ENCODE data around the gene TMEM109.

The TMEM109 gene

DNA sequence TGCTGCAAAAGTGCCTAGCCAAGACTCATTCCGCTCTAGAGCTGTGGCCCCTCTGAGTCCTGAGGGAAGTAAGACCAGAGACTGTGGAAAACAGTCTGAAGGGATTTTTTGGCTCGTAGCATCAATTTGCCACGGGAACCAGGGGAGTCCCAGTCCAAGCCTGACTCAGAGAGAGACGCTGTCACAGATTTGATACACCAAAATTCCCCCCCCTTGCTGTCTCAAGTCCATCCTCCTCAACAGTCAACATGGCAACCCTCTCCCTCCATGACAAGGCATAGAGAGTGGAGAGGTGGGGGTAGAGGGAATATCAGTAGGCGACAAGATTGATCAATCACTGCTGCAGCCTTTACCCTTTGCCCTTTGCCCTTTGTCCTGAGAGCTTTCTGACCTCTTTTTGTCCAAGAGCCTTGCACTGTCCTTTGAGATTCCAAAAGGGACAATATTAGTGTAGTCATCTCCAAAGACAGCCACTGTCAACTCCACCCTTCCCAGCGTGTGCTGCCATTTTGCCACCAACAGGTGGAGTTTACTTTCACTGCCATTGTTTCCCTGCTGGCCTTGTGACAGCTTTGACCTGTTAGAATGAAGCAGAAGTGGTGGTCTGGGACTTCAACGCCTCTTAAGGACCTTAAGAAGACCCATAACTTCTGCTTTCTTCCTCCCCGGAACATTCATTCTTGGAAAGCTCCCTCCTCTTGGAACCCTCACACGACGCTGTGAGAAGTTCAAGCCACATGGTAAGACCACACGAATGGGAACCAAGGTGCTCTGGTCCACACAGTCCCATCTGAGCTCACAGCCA, 30.7 kb downstream of the TMEM109 start:
- no peak for DNase-seq

DNA sequence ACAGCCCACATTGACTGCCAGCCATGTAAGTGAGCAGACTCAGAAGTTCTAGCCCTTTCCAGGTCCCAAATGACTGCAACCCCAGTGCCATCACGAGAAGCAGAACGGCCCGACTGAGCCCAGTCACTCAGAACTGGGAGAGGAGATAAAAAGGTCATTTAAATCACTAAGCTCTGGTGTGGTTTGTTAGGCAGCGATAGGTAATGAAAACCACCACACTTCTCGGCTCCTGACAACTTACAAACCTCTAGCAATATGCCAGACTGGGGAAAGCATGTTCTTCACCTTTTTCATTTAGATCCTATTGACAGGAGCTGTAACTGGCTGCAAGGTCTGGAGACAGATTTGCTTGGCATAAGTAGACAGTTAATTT, 31.3 kb downstream of the TMEM109 start:
- no peak for DNase-seq

DNA sequence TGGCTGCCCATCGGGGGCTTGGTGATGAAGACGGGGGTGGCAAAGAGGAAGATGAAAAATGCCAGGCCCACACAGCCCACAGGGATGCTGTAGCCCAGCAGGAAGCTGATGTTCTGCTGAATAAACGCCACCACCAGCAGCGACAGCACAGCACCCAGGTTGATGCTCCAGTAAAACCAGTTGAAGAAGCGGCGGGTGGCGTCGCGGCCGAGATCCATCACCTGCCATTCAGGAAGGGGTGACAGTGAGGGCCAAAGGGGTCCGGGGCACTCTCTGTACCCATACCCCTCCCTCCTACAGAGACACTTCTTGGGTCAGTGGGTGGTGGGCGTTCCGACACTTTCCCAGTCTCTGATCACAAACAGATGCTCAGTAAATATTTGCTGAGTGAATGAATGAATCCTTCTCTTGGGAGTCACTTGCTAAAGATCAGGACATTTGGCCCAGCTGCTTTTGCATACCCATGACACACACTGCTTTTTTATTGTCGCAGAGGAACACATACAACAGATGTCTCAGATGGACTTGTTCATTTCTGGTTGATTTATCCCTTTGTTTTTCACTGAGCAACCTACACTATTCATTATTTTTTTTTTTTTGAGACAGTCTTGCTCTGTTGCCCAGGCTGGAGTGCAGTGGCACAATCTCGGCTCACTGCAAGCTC, 32.8 kb downstream of the TMEM109 start:
- no peak for DNase-seq

DNA sequence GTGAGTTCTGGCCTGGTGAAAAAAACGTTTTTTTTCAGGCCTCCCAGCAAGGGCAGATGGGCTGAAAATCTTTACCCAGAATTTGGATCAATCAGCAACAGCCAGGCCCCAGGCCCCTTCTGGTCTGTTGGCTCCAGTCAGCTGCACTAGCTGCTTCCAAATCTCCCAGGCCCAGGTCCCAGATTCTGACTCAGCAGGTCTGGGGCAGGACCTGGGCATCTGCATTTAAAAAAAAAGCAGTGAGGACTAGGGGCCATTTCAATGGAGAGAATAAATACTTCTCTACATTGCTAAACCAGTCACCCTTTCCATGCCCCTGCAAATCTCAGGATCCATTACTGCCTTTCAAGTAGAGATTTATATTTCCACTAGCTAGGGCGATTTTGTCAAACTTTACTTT, 33.7 kb downstream of the TMEM109 start:
- no peak for DNase-seq

- DNase-seq = no peak
Measured at GRCh38 chr11:60948250-60948649, 34.3 kb downstream of the TMEM109 start.

DNA sequence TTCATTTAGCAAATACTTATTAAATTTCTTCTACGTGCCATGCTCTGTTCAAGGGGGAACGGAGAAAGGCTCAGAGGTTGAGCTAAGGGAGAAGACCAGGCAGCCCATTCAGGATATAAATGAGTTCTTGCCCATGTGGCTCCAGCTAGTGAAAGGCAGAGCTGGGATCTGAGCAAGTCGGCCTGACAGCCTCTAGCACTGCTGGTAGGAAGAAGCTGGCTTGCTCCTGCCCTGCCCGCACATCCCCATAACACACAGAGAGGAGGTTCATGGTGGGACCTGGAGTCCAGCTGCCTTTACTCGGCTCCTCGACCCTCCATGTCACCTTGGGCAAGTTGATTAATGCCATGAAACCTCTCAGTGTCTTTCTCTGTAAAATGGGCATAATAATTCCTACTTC, 36.1 kb downstream of the TMEM109 start:
- no peak for DNase-seq

DNA sequence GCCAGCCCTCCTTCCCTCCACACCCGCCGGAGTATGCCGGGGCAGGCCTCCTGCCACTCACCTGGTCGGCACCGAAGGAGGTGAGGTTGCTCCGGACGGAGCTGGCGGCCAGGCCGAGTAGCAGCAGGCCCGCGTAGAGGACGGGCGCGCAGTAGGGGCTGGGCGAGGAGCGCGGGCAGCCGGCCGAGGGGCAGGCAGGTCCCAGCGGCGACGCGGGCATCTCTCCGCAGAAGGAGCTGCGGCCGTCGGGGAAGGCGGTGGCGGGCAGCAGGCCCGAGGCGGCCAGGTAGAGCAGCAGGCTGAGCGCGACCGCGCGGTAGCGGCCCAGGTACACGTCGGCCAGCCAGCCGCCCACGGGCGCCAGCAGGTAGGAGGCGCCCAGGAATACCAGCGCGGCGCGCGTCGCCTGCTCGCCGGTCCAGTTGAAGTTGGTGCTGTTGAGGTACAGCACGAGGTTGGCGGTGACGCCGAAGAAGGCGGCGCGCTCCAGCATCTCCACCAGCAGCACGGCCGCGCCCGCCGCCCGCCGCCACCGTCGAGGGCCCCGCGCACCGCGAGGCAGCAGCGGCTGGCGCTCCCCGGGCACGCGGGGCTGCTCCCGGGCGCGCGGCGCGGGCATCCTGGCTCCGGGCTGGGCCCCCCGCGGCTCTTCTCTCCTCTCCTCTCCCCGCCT, 37.1 kb downstream of the TMEM109 start:
- peak; percentile 20 to 44 for DNase-seq

DNA sequence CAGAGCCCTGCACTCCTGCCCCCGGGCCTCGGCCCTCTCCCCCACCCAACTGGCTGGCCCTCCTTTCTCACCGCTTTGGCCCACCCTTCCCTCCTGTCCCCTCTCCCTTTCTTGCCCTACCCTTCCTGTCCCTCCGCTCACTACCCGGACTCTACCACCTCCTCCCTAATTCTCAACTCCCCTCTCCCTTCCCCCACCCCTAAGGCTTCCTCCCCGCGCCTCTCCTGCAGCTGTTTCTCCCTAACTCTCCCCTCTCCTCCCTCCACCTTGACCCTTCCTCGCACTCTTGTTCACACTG, 37.6 kb downstream of the TMEM109 start:
- no peak for DNase-seq

DNA sequence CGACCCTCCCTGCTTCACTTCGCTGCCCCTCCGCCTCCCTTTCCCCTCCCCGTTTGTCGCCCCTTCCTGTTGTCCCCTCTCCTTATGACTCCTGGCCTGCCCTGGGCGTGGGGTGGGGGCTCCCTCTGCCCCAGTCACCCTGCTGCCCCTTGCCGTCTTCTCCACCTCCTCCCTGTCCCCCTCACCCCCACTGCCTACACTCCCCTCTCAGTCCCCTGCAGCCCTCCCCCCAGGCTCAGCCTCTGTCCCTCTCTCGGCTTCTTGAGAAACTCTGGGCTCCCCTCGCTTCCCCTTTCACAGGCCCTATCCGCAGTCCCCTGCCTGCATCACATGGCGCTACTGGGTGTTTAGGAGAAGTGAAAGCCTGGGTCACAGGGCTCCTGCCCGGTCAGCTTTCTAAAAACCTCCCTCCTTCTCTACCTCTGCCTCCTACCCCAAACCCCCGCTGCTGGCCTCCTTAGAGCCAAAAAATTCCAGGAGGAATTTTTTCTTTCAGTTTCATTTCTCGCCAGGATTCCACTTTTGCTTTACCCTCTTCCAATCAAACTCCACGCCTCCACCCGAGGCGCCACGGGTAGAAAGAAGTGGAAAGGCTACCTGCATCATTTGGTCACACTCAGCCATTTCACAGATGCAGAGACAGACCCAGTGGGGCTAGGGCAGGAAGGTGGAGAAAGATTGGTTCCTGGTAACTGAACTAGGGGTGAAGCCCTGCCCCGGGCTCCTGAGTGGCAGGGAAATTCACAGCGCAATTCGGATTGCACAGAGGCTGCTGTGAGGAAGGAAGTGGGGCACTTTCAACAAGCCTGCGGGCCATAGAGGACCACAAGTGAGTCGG, 38.2 kb downstream of the TMEM109 start, which contains the start of gene SLC15A3:
SLC15A3 (minus strand) TSS at position 273 of the 838 bp plus-strand sequence. CDS start 625 bp downstream, outside the sequence.
- peak; percentile 50 to 89 for DNase-seq

DNA sequence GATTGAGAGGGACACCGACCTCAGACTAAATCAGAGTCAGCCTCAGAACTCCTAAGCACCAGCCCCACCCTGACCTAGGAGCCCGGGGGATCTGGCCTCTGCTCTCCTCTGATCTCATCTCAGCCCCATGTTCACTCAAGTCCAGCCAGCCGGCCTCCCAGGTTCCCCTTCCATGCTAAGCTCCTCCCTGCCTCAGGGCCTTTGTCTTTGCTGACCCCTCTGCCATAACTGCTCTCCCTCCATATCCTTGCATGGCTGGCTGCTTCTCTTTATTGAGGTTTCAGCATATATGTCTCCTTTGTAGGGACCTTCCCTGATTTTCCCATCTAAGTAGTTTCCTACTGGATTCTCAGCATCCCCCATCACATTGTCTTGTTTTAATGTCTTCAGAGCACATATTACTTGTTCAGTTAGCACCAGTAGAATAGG, 38.8 kb downstream of the TMEM109 start:
- no peak for DNase-seq

DNA sequence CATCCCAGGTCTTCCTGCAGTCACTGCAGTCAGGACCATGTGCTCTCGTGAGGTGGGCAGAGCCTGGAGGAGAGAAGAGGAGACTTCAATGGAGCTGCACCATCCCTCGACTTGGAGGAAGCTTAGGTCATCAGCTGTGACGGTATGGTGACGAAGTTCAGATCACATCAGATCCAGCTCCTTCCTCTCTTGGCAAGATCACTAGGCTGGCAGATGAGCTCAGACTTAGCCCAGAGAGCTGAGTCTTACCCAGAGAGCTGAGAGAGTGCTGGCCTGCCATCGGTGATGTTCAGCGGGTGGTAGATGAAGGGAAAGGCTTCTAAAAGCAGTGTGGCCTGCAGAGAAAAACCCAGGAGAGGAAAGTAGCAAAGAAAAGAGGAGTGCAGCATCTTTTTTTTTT, 39.8 kb downstream of the TMEM109 start:
- peak in 1 of 2 donors; percentile 74 for DNase-seq

DNA sequence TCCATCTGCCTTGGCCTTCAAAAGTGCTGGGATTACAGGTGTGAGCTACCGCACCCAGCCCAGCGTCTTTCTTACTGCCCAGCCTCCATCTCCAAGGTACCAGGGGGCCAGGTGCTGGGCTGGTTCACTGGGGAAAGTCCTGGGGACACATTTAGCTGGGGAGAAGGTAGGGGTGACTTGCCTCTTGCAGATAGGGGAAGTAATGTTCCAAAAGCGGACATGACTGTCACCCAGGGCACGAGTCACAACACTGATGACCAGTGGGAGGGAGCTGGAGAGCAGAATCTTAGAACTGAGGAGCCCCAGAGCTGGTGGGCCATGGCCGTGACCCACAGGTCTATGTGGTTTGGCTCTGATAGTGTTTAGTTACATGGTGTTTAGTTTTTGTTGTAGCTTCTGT, 40.5 kb downstream of the TMEM109 start:
- DNase-seq = peak; percentile 27 to 74

DNA sequence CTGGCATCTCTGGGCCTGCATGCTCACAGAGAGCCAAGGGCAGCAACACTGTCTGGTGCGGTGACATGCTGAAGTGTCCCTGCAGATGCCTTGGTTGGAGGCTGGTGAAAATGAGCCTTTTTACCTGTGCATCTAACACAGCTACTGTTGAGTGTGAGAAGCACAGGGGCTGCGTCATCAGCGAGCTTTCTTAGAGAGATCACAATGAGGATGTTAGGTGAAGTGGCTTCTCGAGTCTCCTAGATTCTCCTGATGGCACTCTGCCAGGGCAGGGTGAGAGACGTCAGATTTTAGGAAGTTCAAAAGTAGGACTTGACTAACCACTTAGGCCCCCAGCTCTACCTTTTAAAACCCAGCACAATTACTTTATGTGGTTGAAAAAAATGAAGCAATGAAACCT, 41.6 kb downstream of the TMEM109 start:
- peak in 1 of 2 donors; percentile 47 for DNase-seq

DNA sequence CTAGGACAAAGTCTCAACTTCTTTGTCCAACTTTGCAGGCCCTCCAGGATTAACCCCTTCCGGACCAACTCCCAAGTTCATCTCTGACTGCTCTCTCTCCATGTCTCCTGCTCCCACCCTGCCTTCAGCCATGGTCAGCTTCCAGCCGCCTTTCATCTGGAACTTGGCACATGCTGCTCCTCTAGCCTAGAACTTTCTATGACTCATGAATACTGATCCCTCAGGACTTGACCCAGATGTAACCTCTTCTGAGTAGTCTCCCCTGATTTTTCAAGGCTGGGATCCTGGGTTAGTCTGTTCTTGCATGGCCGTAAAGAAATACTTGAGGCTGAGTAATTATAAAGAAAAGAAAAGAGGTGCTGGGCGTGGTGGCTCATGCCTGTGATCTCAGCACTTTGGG, 43.2 kb downstream of the TMEM109 start:
- no peak for DNase-seq

DNA sequence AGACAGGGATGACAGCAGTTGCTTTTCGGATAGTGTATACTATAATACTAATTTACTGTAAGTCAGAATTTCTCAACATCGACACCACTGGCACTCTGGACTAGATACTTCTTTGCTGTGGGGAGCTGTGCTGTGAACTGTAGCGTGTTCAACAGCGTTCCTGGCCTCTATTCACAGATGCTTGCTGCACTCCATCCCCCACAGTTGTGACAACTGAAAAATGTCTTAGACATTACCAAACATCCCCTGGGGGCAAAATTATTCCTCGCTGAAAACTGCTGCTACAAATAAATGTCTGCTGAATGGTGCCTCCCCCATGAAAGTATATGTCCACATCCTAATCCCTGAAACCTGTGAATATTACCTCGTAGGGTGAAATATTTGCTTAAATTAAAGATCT, 45.5 kb downstream of the TMEM109 start:
- no peak for DNase-seq

DNA sequence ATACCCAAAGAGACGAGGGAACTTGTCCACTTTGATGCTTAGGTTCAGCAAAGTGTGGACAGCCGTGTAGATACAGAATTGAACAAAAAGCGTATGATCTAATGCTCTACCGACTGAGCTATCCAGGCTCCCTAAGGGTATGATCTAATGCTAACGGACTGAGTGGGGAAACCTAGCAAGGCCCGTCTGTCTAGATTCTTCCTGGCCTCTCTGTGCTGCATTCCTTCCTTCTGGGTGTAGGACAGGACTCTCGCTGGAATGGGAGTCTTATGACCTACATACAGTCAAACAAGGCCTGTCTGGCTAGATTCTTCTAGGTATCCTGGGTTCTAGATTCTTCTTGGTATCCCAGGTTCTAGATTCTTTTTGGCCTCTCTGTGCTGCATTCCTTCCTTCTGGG, 46.4 kb downstream of the TMEM109 start:
- DNase-seq = no peak

DNA sequence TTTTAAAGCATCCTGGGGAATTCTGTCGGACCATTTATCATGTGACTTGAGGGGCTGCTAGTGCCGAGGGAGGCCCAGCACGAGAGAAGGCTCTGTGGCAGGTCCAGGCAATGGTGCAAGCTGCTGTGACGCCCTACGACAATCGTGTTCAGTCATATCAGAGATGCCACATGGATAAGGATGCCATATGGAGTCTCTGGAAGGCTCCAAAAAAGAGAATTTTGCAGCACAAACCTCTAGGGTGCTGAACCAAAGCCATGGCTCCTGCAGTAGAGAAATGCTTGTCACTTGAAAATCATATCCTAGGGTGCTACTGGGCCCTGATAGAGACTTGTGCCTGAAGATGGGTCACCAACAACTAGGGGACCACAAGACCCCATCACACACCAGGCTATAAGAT, 50.8 kb downstream of the TMEM109 start:
- no peak for DNase-seq

GRCh38 chr11:60966890-60967289, 52.9 kb downstream of the TMEM109 start:
- no peak for DNase-seq

DNA sequence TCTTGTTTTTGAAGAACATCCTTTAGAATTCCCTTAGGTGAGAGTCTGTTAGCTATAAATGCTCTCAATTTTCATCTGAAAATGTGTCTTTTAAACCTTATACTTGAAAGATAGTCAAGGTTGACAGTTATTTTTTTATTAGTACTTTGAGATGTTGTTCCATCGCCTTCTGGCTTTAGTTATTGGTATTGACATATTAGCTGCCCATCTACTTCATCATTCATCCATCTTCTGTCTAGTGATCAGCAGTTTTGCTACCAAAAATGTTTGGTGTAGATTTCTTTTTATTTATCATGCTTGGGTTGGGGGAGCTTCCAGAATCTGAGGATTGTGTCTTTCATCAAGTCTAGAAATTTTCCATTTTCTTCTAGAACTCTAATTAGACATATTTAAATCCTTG, 54.3 kb downstream of the TMEM109 start:
- DNase-seq = no peak

DNA sequence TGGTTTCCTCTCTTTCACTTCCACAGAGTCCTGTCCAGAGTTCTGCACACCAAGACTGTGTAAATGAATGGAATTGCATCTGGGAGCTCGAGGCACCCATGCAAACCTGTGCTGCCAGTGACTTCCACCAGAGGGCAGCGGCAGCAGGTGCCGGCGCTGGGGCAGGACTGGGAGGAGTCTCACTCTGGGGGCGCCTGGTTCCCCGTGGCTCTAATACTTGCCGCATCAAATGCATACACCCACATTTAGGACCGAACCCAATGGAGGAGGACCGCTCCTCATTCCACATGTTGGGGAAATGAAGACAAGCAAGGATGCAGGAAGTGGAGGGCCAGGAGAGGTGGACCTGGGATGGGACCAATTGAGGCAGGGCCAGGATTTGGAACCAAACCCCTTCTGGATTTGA, 56.4 kb downstream of the TMEM109 start:
- DNase-seq = peak; percentile 83 to 85

DNA sequence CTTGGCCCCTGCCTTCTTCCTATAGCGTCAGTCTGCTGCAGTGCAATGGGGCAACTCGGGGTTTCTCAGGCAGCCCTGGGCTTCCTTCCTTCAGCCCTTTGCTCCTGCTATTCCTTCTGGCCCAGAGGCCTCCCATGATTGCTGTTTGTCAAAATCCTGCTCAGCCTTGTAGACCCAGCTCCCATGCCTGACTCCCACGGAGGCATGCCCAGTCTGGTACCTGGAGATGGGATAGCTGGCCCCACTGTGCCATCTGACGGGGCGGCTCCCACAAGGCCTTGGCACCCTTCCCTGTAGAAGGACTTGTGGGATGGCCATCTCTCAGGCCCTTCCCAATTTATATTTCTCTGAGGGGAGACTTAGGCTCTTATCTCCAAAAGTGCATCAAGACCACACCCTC, 56.9 kb downstream of the TMEM109 start:
- no peak for DNase-seq

DNA sequence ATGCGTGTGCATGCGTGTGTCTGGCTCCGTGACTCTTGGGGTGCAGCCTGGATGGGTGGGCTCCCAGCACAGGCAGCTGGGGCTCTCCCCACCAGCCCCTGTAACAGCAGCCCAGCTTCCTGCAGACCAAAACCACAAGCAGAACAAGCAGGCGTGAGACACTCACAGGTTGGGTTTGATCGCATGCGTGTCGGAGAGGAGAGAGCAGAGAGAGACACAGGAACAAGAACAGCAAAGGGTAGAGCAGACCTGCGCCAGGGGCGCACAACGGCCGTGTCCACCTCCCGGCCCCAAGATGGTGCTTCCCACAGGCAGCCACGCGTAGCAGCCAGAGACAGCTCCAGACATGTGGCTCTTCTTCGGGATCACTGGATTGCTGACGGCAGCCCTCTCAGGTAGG, 57.6 kb downstream of the TMEM109 start, which contains the start of gene CD6:
CD6 (plus strand) TSS at position 161 of the 400 bp plus-strand sequence; CDS start at position 347, 186 bp downstream.
- peak; percentile 72 to 77 for DNase-seq

Measured in CD4-positive, alpha-beta T cell treated with Interleukin-4 for 1 hour (primary cell).